Endothelial cell (in vitro differentiated cells): ENCODE results near the gene GPR176. TPM values are rescaled to one million over a fixed set of nuclear protein-coding genes. Genes with fewer than 3 reads are reported as not detected.
A peak's percentile ranks its signal among the peaks of the same experiment; 100 is the strongest.

Source experiments
- DNase-seq: peaks from one replicate; pipeline ENCODE4 v3.0.0; 2021; ENCODE audit warnings: low spot score
- H3K27ac Mint-ChIP-seq: one replicate; pipeline ENCODE4 v1.8.0; 2021; ENCODE audit warnings: mixed read lengths, inconsistent platforms; ENCODE audit not compliant: unreplicated experiment
- H3K27me3 Mint-ChIP-seq: one replicate; pipeline ENCODE4 v1.8.0; 2021; ENCODE audit warnings: mild to moderate bottlenecking, moderate library complexity, mixed read lengths, inconsistent platforms; ENCODE audit not compliant: unreplicated experiment
- H3K36me3 Mint-ChIP-seq: one replicate; pipeline ENCODE4 v1.8.0; 2021; ENCODE audit warnings: mild to moderate bottlenecking, low read depth, mixed read lengths, inconsistent platforms; ENCODE audit not compliant: unreplicated experiment
- H3K4me1 Mint-ChIP-seq: one replicate; pipeline ENCODE4 v1.8.0; 2021; ENCODE audit warnings: mild to moderate bottlenecking, mixed read lengths, inconsistent platforms; ENCODE audit not compliant: unreplicated experiment
- H3K4me3 Mint-ChIP-seq: one replicate; pipeline ENCODE4 v1.8.0; 2021; ENCODE audit warnings: mild to moderate bottlenecking, mixed read lengths, inconsistent platforms; ENCODE audit not compliant: unreplicated experiment
- H3K9me3 Mint-ChIP-seq: one replicate; pipeline ENCODE4 v1.8.0; 2021; ENCODE audit warnings: mixed read lengths, inconsistent platforms; ENCODE audit not compliant: unreplicated experiment
- total RNA-seq: library from RNA; stranded (reverse); fragmentation: NEBNext Ultra II Directional; extraction: Animal tissue kit (Norgen Biotek cat#: 25700); gene quantifications from one replicate; pipeline ENCODE4 v1.2.1, GENCODE V29; 2021; ENCODE audit not compliant: unreplicated experiment
- TF ChIP-seq, protein P1 (sequence below): fragments of 200-600 bp; sonication (generic); IDR thresholded peaks from one replicate; pipeline ENCODE4 v1.5.0; 2021; ENCODE audit warnings: antibody characterized with exemption; ENCODE audit not compliant: unreplicated experiment

GPR176 gene
- total RNA-seq, 1 donor from 2014 or later: 2.4 TPM

DNA sequence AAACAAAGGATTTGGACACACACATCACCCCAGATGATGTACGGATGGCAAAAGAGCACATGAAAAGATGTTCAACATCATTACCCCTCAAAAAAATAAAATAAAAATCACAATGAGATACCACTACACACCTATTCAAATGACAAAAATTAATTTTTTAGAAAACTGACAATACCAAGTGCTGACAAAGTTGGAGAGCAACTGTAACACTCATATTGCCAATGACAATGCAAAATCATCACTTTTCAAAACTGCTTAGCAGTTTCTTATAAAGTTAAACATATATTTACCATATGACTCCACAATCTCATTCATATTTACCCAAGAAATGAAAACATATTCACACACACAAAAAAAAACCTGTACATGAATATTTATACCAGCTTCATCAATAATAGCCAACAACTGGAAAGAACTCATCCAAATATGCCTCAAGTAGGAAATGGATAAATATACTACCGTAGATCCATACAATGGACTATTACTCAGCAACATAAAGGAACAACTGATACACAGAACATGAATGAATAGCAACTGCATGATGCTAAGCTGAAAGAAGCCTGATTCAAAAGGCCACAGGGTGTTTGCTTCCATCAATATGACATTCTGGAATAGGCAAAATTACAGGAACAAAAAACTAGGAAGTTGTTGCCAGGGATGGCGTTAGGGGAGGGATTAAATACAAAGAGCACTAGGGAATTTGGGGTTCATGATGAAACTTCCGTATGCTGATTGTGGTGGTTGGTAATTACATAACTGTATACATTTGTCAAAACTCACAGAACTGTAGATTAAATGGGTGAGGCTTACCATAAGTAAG is 138.7 kb downstream of the GPR176 start:
- Mint-ChIP-seq H3K4me3 (peak overlapping the region; percentile 81), H3K27ac (peak overlapping the region; percentile 43), H3K36me3 (no peaks in the 10 kb centered on the region), H3K27me3 (peaks cover 5% of the 10 kb centered on the region), H3K4me1 (peaks cover 29% of the 10 kb centered on the region), H3K9me3 (no peaks in the 10 kb centered on the region)
- TF ChIP-seq, protein P1, sequence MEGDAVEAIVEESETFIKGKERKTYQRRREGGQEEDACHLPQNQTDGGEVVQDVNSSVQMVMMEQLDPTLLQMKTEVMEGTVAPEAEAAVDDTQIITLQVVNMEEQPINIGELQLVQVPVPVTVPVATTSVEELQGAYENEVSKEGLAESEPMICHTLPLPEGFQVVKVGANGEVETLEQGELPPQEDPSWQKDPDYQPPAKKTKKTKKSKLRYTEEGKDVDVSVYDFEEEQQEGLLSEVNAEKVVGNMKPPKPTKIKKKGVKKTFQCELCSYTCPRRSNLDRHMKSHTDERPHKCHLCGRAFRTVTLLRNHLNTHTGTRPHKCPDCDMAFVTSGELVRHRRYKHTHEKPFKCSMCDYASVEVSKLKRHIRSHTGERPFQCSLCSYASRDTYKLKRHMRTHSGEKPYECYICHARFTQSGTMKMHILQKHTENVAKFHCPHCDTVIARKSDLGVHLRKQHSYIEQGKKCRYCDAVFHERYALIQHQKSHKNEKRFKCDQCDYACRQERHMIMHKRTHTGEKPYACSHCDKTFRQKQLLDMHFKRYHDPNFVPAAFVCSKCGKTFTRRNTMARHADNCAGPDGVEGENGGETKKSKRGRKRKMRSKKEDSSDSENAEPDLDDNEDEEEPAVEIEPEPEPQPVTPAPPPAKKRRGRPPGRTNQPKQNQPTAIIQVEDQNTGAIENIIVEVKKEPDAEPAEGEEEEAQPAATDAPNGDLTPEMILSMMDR: no peak
- DNase-seq: no peak

GRCh38 chr15:39778021-39778420 is 142.0 kb downstream of the GPR176 start:
- TF ChIP-seq, protein P1: no peak
- peaks cover 2% of the 10 kb centered on the region for H3K27me3 Mint-ChIP-seq
- peaks cover 2% of the 10 kb centered on the region for H3K4me1 Mint-ChIP-seq
- no peak overlapping the region for H3K4me3 Mint-ChIP-seq
- H3K36me3 Mint-ChIP-seq: no peaks in the 10 kb centered on the region
- H3K27ac Mint-ChIP-seq: no peak overlapping the region
- no peaks in the 10 kb centered on the region for H3K9me3 Mint-ChIP-seq
- no peak for DNase-seq

DNA sequence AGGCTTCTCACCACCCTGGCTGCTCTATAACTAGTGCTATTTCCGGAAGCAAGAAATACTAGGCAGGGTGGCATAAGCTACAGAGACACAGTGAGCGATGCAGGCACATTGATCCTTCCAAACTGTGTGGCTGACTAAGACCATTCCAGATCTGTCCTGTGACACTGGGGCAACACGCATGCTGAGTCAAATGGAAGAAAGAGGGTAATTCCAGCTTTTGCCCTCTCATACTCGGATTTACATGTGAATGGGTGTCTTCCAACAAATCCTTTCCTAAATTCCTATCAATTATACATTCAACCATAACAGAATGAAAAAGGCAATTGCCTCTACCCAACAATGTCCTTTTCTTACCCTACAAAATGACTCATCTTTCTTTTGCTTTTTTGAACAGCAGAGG is 142.6 kb downstream of the GPR176 start:
- DNase-seq: no peak
- Mint-ChIP-seq H3K4me3 (no peak overlapping the region), H3K9me3 (no peaks in the 10 kb centered on the region), H3K27ac (no peak overlapping the region), H3K36me3 (no peaks in the 10 kb centered on the region), H3K4me1 (peaks cover 2% of the 10 kb centered on the region), H3K27me3 (peaks cover 2% of the 10 kb centered on the region)
- TF ChIP-seq, protein P1: no peak

GRCh38 chr15:39776068-39776467 is 144.0 kb downstream of the GPR176 start:
- no peaks in the 10 kb centered on the region for H3K9me3 Mint-ChIP-seq
- H3K27me3 Mint-ChIP-seq: peaks cover 2% of the 10 kb centered on the region
- H3K36me3 Mint-ChIP-seq: no peaks in the 10 kb centered on the region
- DNase-seq: no peak
- H3K27ac Mint-ChIP-seq: no peak overlapping the region
- TF ChIP-seq, protein P1: no peak
- H3K4me3 Mint-ChIP-seq: no peak overlapping the region
- no peaks in the 10 kb centered on the region for H3K4me1 Mint-ChIP-seq

DNA sequence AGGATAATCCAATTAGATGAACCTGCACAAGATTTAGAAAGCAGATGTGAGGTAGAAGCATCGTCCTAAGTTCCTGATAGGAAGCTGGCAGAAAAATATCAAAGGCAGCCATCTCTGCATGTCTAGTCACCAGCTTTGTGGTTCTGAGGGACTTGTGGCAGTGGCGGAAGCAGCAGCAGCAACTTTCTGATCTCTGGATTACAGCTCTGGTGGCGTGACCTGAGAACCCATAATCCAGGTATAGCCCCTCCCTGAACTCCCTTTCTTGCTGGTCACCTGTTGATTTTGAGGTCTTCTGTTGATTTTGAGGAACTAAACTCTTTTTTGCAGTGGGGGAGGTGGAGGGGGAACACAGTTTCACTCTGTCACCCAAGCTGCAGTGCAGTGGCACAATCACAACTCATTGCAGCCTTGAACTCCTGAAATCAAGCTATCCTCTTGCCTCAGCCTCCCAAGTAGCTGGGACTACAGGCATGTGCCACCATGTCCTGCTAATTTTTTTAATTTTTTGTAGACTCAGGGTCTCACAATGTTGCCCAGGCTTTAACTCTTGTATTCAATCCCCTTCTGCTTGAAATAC is 145.3 kb downstream of the GPR176 start:
- no peaks in the 10 kb centered on the region for H3K4me1 Mint-ChIP-seq
- no peak overlapping the region for H3K4me3 Mint-ChIP-seq
- DNase-seq: no peak
- H3K27ac Mint-ChIP-seq: no peak overlapping the region
- H3K27me3 Mint-ChIP-seq: peaks cover 2% of the 10 kb centered on the region
- no peaks in the 10 kb centered on the region for H3K36me3 Mint-ChIP-seq
- no peaks in the 10 kb centered on the region for H3K9me3 Mint-ChIP-seq
- TF ChIP-seq, protein P1: no peak
